NCI-H1930 (cell line): Measurements from ENCODE around the gene TMEM223.
"Not testable (repeated sequence)": the region's sequence is repeated elsewhere in the genome, so short reads cannot be mapped to it uniquely, and the experiment has no call there.

Experiments used
- DNase-seq, 2 experiments: peaks; one replicate each; lab custom pipeline; 2025; lab: John Stamatoyannopoulos, UW

TMEM223 gene

GRCh38 chr11:62752994-62753735 lies 38.6 kb downstream of the TMEM223 start:
- DNase-seq, result no peak

GRCh38 chr11:62752177-62752785 lies 39.5 kb downstream of the TMEM223 start:
- DNase-seq, result no peak

- not testable (repeated sequence) for DNase-seq
Measured at GRCh38 chr11:62749931-62750330, 41.9 kb downstream of the TMEM223 start.

- DNase-seq, result no peak
Measured at GRCh38 chr11:62747475-62748160, 44.2 kb downstream of the TMEM223 start.
